ENCODE measurements around the gene PMPCA.
A peak's percentile ranks its signal among the peaks of the same experiment; 100 is the strongest.

The PMPCA gene

GRCh38 chr9:136376457-136376856 lies 34.0 kb upstream of the PMPCA start:
- H3K27me3 ChIP-seq (ENCODE audit: insufficient read depth, poor library complexity, severe bottlenecking), result no peaks in the 10 kb centered on the region
- no peak overlapping the region; the same call in 1 of the 2 replicates for H3K4me3 ChIP-seq (replicated peaks; ENCODE audit: insufficient read depth, low read length)
- TF ChIP-seq REST (IDR thresholded peaks at IDR 0.05; ENCODE audit: insufficient replicate concordance, low read depth) (no peak), POLR2AphosphoS5 (IDR thresholded peaks at IDR 0.05; ENCODE audit: low read depth) (no peak; the same call in none of the 2 replicates)
- peak overlapping the region; percentile 88 for H3K27ac ChIP-seq (replicated peaks)
- no peak for DNase-seq (ENCODE audit: low read depth in 1 of 2, low spot score in 1 of 2)

GRCh38 chr9:136377341-136378169 lies 32.9 kb upstream of the PMPCA start:
- Histone ChIP-seq H3K27ac (replicated peaks) (peak overlapping the region; percentile 88), H3K4me3 (replicated peaks; ENCODE audit: insufficient read depth, low read length) (peak overlapping the region; percentile 24), H3K27me3 (ENCODE audit: insufficient read depth, poor library complexity, severe bottlenecking) (no peaks in the 10 kb centered on the region)
- TF ChIP-seq CTCF (IDR thresholded peaks at IDR 0.05; ENCODE audit: insufficient read depth, low read length) (no peak), POLR2AphosphoS5 (IDR thresholded peaks at IDR 0.05; ENCODE audit: low read depth) (peak; percentile 77), GABPA (IDR thresholded peaks at IDR 0.05; ENCODE audit: low read depth) (no peak), SPI1 (IDR thresholded peaks at IDR 0.05; ENCODE audit: borderline replicate concordance, low read depth) (peak; percentile 82), REST (IDR thresholded peaks at IDR 0.05; ENCODE audit: insufficient replicate concordance, low read depth) (no peak)
- DNase-seq (ENCODE audit: low read depth in 1 of 2, low spot score in 1 of 2), result peak; percentile 90 to 94

- no peak for TF ChIP-seq SPI1 (IDR thresholded peaks at IDR 0.05; ENCODE audit: borderline replicate concordance, low read depth)
- no peak for TF ChIP-seq CTCF (IDR thresholded peaks at IDR 0.05; ENCODE audit: insufficient read depth, low read length)
- TF ChIP-seq GABPA (IDR thresholded peaks at IDR 0.05; ENCODE audit: low read depth), result no peak
- peak; percentile 1; the same call in 1 of the 2 replicates for TF ChIP-seq POLR2AphosphoS5 (IDR thresholded peaks at IDR 0.05; ENCODE audit: low read depth)
- TF ChIP-seq REST (IDR thresholded peaks at IDR 0.05; ENCODE audit: insufficient replicate concordance, low read depth), result no peak
- Histone ChIP-seq H3K4me3 (replicated peaks; ENCODE audit: insufficient read depth, low read length) (peak overlapping the region; percentile 24), H3K27me3 (ENCODE audit: insufficient read depth, poor library complexity, severe bottlenecking) (no peaks in the 10 kb centered on the region), H3K27ac (replicated peaks) (peak overlapping the region; percentile 88)
- no peak for DNase-seq (ENCODE audit: low read depth in 1 of 2, low spot score in 1 of 2)
Observed at GRCh38 chr9:136378170-136379002, 32.1 kb upstream of the PMPCA start.
